Testis (tissue), 3 donors: Measurements from ENCODE around the gene RALGPS1. TPM values are rescaled to one million over a fixed set of nuclear protein-coding genes. Genes with fewer than 3 reads are reported as not detected.

Experiments used
- DNase-seq: peaks from one replicate; pipeline ENCODE4 v3.0.0-alpha.2; 2019
- H3K27ac ChIP-seq, 2 donors: fragments of 200-600 bp; sonication (generic); one replicate each; pipeline ENCODE4 v1.5.1; 2019
- H3K27me3 ChIP-seq: fragments of 200-600 bp; sonication (generic); one replicate; pipeline ENCODE4 v1.5.1; 2019
- H3K36me3 ChIP-seq: fragments of 200-600 bp; sonication (generic); one replicate; pipeline ENCODE4 v1.5.1; 2017; ENCODE audit warnings: low read depth; ENCODE audit errors: missing control alignments
- H3K4me1 ChIP-seq: fragments of 200-600 bp; sonication (generic); one replicate; pipeline ENCODE4 v1.5.1; 2019
- H3K4me3 ChIP-seq, 2 donors: fragments of 200-600 bp; sonication (generic); one replicate each; pipeline ENCODE4 v1.5.1; 2017 to 2019
- H3K9me3 ChIP-seq: fragments of 200-600 bp; sonication (generic); one replicate; pipeline ENCODE4 v1.5.1; 2017
- POLR2A ChIP-seq: fragments of 450-650 bp; IDR thresholded peaks from one replicate; pipeline ENCODE4 v1.6.1; 2017; ENCODE audit warnings: antibody characterized with exemption, mild to moderate bottlenecking, moderate library complexity
- WGBS, 2 donors: methylation state at CpG; one replicate each; pipeline ENCODE4 v1.1.5; 2018; 5-methylcytosine and 5-hydroxymethylcytosine counted together
- intact Hi-C: fragments of 100-400 bp; cut with DNase I; formaldehyde crosslinking; loops from one replicate; pipeline ENCODE4 v1.15.1; 2023; ENCODE audit warnings: low total_unique reads
- polyA plus RNA-seq: library from polyadenylated mRNA; stranded (reverse); fragments of 350-450 nt; fragmentation: Illumina TruSeq; extraction: RNeasy Lipid Tissue Mini Kit (QIAGEN cat#74804); gene quantifications from one replicate; pipeline ENCODE4 v1.2.3, GENCODE V29; 2014; ENCODE audit warnings: low read depth, low replicate concordance; ENCODE audit not compliant: insufficient read depth
- total RNA-seq, 2 donors: library from RNA; depleted of rRNA; stranded (reverse); fragments of >200 nt; gene quantifications; one replicate each; pipeline ENCODE4 v1.2.3, GENCODE V29; 2016
- TF ChIP-seq, protein P1 (sequence below), 3 experiments: fragments of 450-650 bp in 2 of 3; fragments of 200-600 bp in 1 of 3; sonication (generic) in 1 of 3; IDR thresholded peaks; one replicate each; pipeline ENCODE4 v1.5.1; 2016 to 2019; ENCODE audit warnings: antibody characterized with exemption in 3 of 3, mild to moderate bottlenecking in 2 of 3, moderate library complexity in 1 of 3

Gene RALGPS1
- total and polyA plus RNA-seq, 3 donors from 2014 or later = 35.9 to 48.6 (median 36.9) TPM

- DNase-seq = no peak
- no peak overlapping the region for H3K4me3 ChIP-seq
- H3K27me3 ChIP-seq = no peaks in the 10 kb centered on the region
- intact Hi-C loops = no loop called here
- TF ChIP-seq, protein P1, sequence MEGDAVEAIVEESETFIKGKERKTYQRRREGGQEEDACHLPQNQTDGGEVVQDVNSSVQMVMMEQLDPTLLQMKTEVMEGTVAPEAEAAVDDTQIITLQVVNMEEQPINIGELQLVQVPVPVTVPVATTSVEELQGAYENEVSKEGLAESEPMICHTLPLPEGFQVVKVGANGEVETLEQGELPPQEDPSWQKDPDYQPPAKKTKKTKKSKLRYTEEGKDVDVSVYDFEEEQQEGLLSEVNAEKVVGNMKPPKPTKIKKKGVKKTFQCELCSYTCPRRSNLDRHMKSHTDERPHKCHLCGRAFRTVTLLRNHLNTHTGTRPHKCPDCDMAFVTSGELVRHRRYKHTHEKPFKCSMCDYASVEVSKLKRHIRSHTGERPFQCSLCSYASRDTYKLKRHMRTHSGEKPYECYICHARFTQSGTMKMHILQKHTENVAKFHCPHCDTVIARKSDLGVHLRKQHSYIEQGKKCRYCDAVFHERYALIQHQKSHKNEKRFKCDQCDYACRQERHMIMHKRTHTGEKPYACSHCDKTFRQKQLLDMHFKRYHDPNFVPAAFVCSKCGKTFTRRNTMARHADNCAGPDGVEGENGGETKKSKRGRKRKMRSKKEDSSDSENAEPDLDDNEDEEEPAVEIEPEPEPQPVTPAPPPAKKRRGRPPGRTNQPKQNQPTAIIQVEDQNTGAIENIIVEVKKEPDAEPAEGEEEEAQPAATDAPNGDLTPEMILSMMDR (IDR thresholded peaks at IDR 0.05) = no peak
- no peak for TF ChIP-seq POLR2A
- no peak overlapping the region for H3K27ac ChIP-seq
- no peaks in the 10 kb centered on the region for H3K9me3 ChIP-seq
- H3K36me3 ChIP-seq = no peaks in the 10 kb centered on the region
- H3K4me1 ChIP-seq = no peaks in the 10 kb centered on the region
- 76 to 88% methylated on average over 6 of the region's 6 CpGs for WGBS, 2 donors
Measured at GRCh38 chr9:127116088-127116726, 201.6 kb downstream of the RALGPS1 start.

DNA sequence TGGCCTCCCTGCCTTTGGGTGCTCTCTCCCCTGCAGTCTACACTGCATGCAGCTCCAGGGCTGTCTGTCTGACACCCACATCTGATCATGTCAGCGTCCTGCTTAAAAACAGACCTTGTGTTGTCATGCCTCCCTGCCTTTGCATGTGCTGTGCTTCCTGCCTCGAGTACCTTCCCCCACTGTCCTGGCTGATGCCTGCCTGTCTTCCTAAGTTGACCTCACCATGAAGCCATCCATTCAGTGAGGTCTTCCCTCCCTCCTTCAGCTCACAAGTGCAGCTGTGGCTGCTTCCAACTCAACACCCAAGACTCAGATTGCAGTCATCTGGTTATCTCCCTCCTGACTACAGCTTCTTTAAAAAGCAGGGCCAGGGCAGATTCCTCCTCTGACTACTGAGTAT is 202.4 kb downstream of the RALGPS1 start:
- TF ChIP-seq, protein P1 (IDR thresholded peaks at IDR 0.05) = no peak
- no peak for TF ChIP-seq POLR2A
- WGBS, 2 donors = 64 to 90% methylated on average over 2 of the region's 2 CpGs
- H3K4me3 ChIP-seq = no peak overlapping the region
- H3K4me1 ChIP-seq = no peaks in the 10 kb centered on the region
- H3K36me3 ChIP-seq = no peaks in the 10 kb centered on the region
- H3K27me3 ChIP-seq = no peaks in the 10 kb centered on the region
- H3K9me3 ChIP-seq = no peaks in the 10 kb centered on the region
- no peak overlapping the region for H3K27ac ChIP-seq
- intact Hi-C loops = no loop called here
- DNase-seq = no peak

DNA sequence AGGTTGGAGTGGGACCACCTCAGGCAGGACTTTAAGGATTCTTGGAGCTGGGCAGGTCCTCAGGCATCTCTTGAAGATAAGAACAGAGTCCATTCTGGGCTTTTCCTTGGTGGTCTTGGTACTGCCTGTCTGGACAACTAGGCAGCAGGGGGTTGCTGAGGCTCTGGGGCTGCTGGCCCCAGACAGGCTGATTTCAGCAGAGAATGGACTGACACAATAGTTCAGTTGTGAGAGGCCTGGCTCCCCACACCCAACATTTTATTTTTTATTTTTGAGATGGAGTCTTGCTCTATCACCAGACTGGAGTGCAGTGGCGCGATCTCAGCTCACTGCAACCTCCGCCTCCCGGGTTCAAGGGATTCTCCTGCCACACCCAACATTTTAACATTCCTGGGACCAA is 203.2 kb downstream of the RALGPS1 start:
- intact Hi-C loops = no loop called here
- TF ChIP-seq POLR2A = no peak
- TF ChIP-seq, protein P1 (IDR thresholded peaks at IDR 0.05) = no peak
- Histone ChIP-seq H3K4me3 (no peak overlapping the region), H3K9me3 (no peaks in the 10 kb centered on the region), H3K4me1 (peaks cover 6% of the 10 kb centered on the region), H3K27ac (no peak overlapping the region), H3K36me3 (no peaks in the 10 kb centered on the region), H3K27me3 (no peaks in the 10 kb centered on the region)
- 93 to 100% methylated on average over 4 of the region's 4 CpGs for WGBS, 2 donors
- DNase-seq = no peak

- TF ChIP-seq POLR2A = no peak
- TF ChIP-seq, protein P1 (IDR thresholded peaks at IDR 0.05) = no peak
- Histone ChIP-seq H3K9me3 (no peaks in the 10 kb centered on the region), H3K4me3 (no peak overlapping the region), H3K27me3 (no peaks in the 10 kb centered on the region), H3K36me3 (no peaks in the 10 kb centered on the region), H3K4me1 (peaks cover 14% of the 10 kb centered on the region), H3K27ac (no peak overlapping the region)
- no peak for DNase-seq
- intact Hi-C loops = no loop called here
- 91 to 94% methylated on average over 8 of the region's 8 CpGs for WGBS, 2 donors
Measured at GRCh38 chr9:127118597-127119319, 204.2 kb downstream of the RALGPS1 start.

- intact Hi-C loops = no loop called here
- H3K4me3 ChIP-seq = no peak overlapping the region
- 89 to 96% methylated on average over 4 of the region's 4 CpGs for WGBS, 2 donors
Measured at GRCh38 chr9:127119320-127119709, 204.7 kb downstream of the RALGPS1 start.

More at GRCh38 chr9:127119320-127119709, 204.7 kb downstream of the RALGPS1 start:
- DNase-seq = no peak
- Histone ChIP-seq H3K36me3 (no peaks in the 10 kb centered on the region), H3K4me1 (peaks cover 14% of the 10 kb centered on the region), H3K9me3 (no peaks in the 10 kb centered on the region), H3K27me3 (no peaks in the 10 kb centered on the region), H3K27ac (no peak overlapping the region)
- TF ChIP-seq, protein P1 (IDR thresholded peaks at IDR 0.05) = no peak
